Glomerular visceral epithelial cell (primary cell): ENCODE results near the gene LITAFD.
A peak's percentile ranks its signal among the peaks of the same experiment; 100 is the strongest.
"Not testable (repeated sequence)": the region's sequence is repeated elsewhere in the genome, so short reads cannot be mapped to it uniquely, and the experiment has no call there.

Experiments
- DNase-seq: peaks from one replicate; pipeline ENCODE4 v3.0.0-alpha.2; 2016; ENCODE audit errors: extremely low spot score

LITAFD gene

DNA sequence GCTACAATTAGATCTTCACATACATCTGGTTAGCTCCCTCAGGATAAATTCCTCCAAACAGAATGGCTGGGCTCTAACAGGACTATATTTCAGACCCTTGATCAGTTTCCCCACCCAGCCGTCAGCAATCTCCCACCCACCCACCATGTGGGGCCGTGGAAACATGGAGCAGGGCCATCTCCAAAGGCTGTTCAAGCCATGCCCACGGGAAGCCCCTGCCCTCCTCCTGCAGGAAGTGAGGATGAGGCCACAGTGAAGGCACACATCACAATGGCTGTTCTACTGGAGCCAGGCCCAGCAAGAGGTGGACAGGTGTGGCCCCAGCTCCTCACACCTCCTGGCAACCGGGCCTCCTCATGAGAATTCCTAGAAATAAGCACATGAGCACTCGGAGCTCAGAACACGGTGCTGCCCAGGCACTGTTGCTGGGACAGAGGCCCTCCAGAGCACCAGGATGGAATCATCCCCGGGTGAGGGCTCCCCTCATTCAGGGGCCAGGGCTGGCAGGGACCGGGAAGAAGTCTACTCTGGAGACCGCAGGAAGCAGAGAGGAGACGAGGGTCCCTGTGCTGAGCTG is at the start of gene LITAFD:
Gene LITAFD, plus strand, starts transcription at position 311 of the 577 bp plus-strand sequence. CDS start 2,005 bp downstream, outside the sequence.
- DNase-seq, result no peak

DNA sequence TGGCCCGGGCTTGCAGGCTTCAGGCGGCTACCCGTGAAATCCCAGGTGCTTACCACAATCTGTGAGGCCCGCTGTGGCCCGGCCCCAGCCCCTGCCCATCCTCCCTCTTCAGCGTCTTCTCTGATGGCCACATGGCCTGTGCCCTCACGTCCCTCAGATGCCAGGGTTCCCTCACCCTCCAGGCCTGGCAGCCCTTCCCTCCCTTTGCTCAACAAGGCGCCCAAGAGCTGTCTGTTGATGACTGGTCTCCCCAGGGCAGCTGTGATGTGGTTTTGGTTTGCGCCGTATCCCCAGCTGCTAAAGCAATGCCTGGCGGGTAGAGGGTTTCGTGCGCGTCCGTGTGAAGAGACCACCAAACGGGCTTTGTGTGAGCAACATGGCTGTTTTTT is 49.4 kb upstream of the LITAFD start:
- no peak for DNase-seq

DNA sequence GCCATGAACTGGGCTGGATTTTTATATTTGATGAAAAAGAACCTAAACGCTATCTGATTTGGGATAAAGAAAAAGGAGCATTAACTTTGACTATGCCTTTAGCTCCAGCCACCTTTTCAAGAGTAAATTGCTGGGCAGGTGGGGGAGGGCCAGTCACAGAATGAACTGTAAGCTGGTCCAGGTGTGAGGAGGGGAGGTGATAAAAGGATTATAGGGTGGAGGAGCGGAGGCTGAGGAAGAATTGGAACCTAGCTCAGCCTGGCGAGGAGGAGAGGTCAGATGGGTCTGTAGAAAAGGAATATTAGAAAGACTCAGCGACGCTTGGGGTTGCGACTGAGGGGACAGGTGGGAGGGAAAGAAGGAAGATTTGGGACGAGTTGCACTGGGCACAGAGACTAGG is 45.4 kb upstream of the LITAFD start:
- not testable (repeated sequence) for DNase-seq

DNA sequence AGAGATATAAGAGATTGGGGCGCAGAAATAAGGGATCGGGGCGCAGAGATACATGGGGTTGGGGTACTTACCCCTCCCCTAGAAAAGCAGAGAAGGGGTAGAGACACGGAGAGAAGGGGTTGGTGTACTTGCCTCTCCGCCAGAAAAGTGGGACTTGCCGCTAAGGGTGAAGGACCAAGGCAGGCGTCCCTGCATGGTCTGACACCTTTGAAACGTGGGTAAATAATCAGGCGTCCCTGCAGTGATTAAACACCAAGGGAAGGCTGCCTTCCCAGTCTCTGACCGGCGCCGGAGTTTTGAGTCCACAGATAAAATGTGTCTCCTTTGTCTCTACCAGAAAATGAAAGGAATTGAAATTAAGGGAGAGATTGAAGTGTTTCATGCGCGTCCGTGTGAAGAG is 44.6 kb upstream of the LITAFD start:
- not testable (repeated sequence) for DNase-seq

DNA sequence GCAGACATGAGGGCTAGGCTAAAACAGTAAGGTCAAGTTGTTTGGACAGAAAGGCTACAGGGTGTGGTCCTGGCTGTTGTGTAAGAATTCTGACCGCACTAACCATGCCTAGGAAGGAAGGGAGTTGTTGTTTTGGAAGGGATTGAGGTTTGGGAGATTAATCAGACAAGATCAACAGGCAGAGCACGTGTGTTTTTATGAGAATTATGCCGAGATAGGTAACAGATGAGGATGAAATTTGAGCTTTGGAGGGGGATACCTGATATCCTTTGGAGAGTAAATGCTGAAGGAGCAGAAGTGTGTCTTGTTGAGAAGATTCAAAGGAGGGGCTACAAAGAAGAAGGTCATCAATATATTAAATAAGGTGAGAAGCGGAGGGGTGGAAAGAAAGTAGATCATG is 40.1 kb upstream of the LITAFD start:
- not testable (repeated sequence) for DNase-seq

DNA sequence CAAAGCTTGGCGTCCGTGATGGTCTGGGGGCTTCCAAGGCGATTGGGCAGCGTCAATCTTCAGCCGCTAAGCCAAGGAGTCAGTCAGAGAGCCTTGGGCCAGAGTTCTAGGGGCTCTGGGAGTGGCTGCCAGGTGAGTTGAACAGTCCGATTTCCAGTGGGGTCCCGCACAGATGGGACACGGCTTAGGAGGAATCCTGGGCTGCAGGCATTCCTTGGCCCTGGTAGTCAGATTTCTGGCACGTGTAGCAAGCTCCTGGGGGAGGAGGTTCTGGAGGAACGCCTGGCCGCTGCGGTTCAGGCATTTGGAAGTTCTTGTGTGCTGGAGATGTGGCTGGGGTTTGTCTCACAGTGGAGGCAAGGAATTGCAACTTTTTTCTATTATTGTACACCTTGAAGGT is 38.9 kb upstream of the LITAFD start:
- not testable (repeated sequence) for DNase-seq

DNA sequence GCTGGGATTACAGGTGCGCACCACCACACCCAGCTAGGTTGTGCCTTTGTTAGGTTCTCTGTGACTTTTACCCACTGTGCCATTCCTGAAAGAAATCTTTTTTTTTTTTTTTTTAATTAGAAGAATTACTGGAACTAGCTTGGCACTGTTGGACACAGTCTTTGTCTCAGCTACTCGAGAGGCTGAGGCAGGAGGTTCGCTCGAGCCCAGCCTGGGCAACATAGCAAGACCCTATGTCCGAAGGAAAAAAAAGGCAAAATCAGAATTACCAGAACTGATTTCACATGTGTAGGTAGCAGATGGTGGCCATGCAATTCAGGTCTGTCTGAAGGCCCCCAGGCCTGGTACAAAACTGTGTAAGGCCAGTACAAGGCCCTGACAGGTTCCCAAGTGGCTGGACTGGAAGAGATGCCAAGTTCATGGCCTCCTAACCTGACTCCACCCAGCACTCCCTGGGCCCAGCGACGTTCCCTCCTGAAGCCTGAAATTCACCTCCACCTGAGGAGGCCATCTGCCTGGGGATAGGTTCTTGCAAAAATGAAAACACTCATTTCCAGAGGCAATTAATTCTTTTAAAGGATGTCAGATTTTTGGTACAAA is 36.4 kb upstream of the LITAFD start:
- no peak for DNase-seq

DNA sequence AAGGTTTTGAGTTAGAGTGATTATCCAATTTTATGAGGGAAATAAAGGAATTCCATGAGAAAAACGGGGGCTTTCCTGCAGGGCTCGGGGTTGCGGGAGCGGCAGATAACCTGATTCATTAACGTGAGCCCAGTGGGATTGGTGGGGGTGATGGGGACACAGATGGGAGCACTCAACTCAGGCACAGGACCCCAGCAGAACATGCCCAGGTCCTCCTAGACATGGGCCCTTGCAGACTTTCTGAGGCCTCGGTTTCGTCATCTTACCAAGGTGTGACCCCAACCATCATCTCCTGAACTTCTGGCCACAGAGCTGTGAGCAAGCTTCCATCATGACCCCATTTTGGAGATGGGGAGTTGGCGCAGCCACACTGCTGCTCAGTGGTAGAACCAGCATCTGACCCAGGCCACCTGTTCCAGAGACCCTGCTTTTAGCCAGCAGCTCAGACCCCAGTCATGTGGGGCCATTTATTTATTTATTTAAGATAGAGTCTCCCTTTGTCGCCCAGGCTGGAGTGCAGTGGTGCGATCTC is 35.7 kb upstream of the LITAFD start:
- no peak for DNase-seq

DNA sequence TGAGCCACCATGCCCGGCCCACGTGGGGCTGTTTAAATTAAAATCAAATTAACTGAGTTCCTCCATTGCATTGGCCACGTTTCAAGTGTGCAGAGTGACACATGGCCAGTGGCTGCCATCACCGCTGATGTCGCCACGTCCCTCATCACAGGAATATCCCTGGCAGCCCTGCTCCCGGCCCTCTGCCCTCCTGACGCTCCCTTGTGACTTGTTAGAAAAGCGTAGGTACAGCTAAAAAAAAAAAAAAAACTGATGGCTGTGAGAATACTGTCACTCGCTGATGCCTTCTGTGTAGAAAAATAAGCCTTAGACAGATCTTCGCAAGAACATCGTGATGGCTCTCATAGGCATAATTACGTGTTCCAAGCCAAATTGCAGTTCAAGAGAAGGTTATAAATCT is 35.0 kb upstream of the LITAFD start:
- no peak for DNase-seq

DNA sequence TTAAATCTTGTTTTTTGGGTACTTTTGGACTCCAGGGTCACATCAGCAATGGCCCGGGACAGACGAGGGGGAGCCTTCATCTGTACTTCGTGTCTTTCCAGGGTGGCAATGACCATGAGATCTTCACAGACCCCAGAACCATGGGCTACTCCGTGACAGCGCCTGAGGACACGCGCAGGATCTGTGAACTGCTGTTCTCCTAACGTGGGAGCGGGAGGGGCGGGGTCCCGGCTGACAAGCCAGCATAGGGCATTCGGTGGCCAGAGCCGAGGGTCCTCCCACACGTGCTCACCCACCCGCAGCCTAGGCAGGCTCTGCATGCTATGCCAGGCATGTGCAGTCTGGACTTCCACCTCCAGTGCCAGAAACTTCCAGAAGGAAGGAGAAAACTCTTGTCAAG is 34.5 kb upstream of the LITAFD start:
- no peak for DNase-seq

DNA sequence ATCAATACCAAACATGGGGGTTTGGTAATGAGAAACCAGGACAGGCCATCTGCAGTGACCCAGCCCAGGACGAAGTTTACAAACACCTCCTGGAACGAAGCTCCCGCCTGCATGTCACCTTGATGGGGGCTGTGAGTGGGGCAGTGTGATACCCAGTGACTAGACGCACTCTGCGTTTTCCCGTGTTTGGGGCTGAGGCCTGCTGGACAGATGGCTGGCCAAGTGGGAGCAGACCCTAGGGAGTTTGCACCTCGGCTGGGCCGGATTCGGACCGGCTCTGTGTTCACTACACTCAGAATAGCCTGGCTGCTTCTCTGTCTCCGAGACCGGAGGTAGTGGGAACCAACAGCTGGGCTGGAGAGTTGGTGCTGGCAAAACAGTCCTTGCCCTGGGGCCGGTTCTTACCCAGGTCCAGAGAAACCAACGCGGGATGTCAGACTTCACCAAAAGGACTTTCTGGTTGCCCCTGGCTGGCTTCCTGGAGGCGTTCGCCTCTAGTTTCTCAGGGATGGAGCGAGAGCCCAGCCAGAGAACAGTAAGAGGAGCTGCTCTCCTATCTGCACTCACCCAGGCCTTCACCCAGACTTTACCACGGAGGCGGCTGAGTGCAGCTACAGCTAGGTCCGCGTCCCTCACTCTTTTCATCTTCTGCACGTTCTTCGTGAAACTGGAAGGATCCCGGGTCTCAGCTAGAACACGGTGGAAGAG is 33.8 kb upstream of the LITAFD start:
- no peak for DNase-seq

DNA sequence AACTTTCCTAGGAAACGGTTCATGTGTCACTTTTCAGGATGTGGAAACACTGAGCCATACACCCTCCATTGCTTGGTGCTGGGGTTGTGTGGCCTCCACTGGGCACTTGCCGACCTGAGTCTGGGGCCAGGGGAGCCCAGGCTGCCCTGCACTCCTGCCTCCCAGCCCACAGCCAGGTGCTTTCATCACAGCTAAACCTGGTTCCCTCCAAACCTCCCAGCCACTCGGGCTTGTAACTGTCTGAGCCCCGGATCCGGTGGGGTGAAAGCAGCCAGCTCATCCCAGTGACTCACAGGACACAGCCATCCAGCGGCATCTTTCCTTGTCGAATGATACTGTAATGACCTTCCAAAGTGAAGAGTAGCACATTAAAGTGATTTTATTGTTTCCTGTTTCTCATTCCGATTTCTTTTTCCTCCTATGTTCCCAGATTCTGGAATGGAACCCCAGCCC is 33.2 kb upstream of the LITAFD start:
- peak; percentile 71 for DNase-seq

DNA sequence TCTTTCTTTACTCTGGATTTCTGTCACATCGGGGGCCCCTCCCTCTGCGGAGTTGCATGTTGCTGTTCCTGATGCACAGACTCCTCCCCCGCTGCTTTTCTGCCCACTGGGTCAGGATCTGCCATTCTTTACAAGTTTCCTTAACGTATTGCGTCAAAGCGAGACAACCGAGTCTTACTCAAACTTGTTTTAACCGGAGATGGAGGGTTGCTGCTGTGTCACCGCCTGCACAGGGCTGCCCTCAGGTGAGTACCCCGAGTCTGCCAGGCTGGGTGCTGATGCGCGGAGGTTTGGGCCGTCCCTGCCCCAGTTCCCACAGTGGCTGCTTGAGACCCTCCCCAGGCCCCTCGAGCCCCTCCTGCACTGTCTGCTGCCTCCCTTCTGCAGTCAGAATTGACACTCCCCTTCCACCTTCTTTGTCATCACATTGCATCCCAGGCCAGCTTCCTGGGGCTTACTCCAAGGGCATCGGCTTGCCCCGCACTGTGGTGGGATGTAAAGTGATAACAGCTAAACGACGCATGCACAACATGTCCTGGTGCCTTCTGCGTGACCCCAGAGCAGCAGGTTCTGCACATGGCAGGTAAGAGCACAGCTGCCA is 32.6 kb upstream of the LITAFD start:
- no peak for DNase-seq

DNA sequence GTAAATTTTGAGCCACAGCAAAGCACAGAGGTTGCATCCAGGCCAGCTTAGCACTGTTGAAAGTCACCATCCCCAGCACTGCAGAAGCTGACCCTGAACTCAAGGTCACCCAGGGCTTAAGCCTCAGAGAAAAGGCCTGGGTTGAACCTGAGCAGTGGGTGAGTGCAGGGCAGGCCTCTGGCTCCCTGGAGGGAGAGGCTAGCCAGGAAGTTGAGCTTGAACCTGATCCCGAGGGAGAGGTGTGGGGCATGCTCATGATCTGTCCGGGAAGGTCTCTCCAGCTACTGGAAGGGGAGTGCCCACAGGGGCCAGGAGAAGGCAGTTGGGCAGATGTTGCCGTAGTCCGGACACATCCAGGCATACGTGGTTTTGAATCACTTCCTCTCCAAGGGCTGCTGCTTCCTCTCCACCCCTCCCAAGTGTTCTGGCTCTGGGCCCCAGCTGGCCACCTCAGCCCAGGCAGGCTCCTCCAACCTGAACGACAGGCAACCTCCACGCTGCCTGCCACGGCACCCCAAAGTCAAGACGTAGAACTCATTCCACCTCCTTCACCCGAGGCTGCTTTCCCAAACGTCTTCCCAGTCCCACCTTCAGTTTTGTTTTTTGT is 31.8 kb upstream of the LITAFD start:
- DNase-seq, result peak; percentile 85

DNA sequence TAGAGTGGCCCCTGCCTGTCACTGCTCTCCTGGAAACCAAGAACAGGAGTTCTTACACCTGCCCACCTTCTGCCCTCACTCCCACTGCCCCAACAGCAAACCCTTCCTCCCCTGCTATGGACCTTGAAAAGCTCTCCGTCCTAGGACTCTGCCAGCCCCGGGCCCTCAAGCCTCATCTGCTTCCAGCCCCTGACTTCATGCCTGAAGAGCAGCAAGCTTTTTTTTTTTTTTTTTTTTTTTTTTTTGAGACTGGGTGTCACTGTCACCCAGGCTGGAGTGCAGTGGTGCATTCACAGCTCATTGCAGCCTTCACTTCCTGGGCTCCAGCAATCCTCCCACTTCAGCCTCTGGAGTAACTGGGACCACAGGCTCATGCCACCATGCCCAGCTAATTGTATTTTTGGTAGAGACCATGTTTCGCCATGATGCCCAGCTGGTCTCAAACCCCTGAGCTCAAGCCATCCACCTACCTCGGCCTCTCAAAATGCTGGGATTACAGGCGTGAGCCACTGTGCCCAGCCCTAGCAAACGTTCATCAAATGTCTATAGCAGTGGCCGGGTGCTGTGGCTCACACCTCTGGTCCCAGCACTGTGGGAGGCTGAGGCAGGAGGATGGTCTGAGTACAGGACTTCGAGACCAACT is 30.3 kb upstream of the LITAFD start:
- no peak for DNase-seq

DNA sequence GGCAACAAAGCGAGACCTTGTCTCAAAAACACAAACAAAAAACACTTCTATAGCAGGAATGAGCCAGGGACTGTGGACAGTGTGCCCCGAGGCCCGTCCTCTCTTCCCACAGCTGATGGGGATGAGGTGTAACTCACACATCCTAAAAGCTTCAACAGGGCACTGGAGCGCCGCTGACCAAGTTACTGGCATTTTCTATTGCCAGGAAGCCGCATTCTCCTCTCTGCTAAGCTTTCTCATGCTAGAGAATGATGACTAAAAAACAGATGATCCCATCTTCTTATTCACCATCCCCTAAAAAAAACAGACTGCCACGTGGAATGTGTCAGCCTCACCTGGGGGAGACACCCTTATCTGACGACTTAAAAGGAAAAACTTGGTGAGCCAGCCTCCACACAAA is 29.6 kb upstream of the LITAFD start:
- DNase-seq, result no peak

DNA sequence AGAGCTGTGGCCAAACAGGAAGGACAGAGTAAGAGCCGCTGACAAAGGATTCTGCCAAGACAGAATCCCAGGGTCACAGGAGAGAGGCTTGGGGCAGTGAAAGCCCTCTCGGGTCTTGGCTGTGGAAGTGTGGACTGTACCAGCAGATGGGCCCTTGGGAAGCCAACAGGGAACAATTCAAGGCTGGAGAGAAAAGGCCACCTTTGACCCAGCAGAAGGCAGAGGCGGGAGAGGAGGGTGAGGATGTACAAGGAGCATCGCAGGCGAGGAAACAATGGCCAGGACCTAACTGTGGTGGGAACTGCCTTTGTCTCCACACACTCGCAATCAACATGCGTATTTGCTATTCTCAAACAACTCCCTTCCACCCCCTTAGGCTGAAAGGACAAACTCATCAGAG is 29.0 kb upstream of the LITAFD start:
- no peak for DNase-seq

DNA sequence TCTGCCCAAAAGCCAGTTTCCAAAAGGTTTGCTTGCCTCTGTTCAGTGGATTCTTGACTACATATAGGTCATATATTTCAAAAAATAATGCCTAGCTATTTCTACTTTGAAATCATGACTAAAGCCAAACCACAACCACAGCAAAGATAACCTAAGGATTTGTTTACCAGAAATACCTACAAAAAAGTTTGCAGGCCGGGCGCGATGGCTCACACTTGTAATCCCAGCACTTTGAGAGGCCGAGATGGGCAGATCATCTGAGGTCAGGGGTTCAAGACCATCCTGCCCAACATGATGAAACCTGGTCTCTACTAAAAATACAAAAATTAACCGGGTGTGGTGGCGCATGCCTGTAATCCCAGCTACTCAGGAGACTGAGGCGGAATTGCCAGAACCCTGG is 28.5 kb upstream of the LITAFD start:
- no peak for DNase-seq

DNA sequence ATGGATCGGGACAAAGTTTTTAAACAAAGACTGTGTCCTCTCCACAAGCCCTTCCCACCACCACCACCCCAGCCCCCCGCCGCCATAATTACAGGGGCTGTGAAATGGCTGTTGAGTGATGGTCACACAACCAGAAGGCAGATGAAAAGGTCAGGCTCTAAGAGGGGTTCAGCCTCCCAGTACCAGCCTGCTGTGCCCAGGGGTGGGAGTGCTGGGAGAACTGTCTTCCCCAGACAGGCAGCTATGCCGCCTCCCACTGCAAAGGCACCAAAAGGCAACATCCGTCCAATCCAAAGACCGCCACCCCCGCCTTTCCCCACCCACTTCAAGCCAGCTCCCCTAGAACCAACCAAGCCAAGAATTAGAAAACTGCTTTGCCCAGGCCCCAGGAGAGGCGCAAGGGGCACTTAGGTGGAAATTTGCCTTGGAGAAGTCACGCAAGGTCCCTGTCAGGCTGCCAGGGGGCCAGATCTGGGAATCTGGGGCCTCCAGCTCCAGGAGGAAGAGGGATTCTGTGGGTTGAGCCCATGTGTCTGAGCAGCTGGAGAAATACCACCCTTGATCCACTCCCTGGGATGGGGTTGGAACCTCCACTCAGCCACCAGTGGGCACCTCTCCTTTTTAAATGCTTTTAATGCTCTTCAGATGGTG is 27.7 kb upstream of the LITAFD start:
- DNase-seq, result no peak

DNA sequence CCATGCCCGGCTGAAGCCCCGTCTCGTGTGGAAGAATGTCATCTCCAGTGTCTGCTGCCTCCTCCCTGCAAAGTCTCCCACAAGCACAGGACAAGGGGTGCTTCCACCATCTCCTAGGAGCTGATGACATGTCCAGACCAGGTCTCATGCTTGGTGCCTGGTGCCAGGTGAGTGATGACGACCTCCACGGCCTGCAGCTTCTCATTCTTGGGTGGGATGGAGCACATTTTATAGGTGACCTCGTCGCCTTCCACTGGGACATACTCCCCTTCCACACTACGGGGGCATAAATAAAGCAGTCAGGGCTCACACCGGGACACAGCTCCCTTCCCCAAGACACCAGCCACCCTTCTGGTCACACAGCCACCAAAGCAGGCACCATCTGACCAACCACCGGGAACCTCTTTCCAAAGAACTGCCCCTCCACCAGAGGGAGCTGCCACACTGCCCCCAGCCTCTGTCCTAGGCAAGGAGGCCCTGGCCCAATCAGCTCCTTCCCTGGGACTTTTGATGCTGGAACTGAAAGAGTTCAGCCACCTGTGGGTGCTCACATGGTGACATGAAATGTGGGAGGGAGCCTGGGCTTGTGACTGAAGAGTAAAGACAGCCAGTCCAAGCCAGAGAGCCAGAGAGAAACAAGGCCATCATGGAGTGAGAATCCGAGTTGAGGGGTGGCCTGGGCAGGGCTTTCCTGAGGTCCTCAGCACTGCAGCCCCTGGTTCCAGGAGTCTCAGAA is 26.9 kb upstream of the LITAFD start:
- no peak for DNase-seq
